Neural cell (in vitro differentiated cells): ENCODE measurements around the gene SPNS1. TPM values are rescaled to one million over a fixed set of nuclear protein-coding genes. Genes with fewer than 3 reads are reported as not detected.
"Not testable (repeated sequence)": the region's sequence is repeated elsewhere in the genome, so short reads cannot be mapped to it uniquely, and the experiment has no call there.

Source experiments
- H2AFZ ChIP-seq: fragments of 200-600, 300-800 bp; sonication (generic), shearing (Covaris generic); 2 replicates; pipeline ENCODE4 v1.6.0; 2014; ENCODE audit warnings: low read depth, mild to moderate bottlenecking, antibody characterized with exemption, low read length, moderate library complexity
- H3F3A ChIP-seq: fragments of 200-600 bp; shearing (Covaris generic); 2 replicates; pipeline ENCODE4 v1.6.1; 2016; ENCODE audit warnings: mild to moderate bottlenecking, moderate library complexity, mixed read lengths, antibody characterized with exemption, low read length; ENCODE audit not compliant: insufficient read depth, poor library complexity, severe bottlenecking
- H3K27ac ChIP-seq: fragments of 200-600, 300-800 bp; sonication (generic), shearing (Covaris generic); 2 replicates; pipeline ENCODE4 v1.5.1; 2014; ENCODE audit warnings: mild to moderate bottlenecking, low read length, moderate library complexity
- H3K27me3 ChIP-seq: fragments of 300-800, 200-600 bp; sonication (generic), shearing (Covaris generic); 2 replicates; pipeline ENCODE4 v1.6.0; 2014; ENCODE audit warnings: mild to moderate bottlenecking, low read depth, low read length, moderate library complexity; ENCODE audit not compliant: insufficient read depth
- H3K36me3 ChIP-seq: fragments of 300-800, 200-600 bp; sonication (generic), shearing (Covaris generic); 2 replicates; pipeline ENCODE4 v1.5.1; 2014; ENCODE audit warnings: mild to moderate bottlenecking, antibody characterized with exemption, low read length, moderate library complexity; ENCODE audit not compliant: insufficient read depth
- H3K4me2 ChIP-seq: fragments of 300-800, 200-600 bp; sonication (generic), shearing (Covaris generic); 2 replicates; pipeline ENCODE4 v1.6.0; 2014; ENCODE audit warnings: mild to moderate bottlenecking, low read length
- H3K4me3 ChIP-seq: fragments of 300-800, 200-600 bp; sonication (generic), shearing (Covaris generic); 2 replicates; pipeline ENCODE4 v1.5.1; 2014; ENCODE audit warnings: mild to moderate bottlenecking, low read length, moderate library complexity
- H3K79me2 ChIP-seq: fragments of 200-600 bp; shearing (Covaris generic); replicated peaks from 2 replicates; pipeline ENCODE4 v1.6.0; 2014; ENCODE audit warnings: mild to moderate bottlenecking, low read length, moderate library complexity; ENCODE audit not compliant: insufficient read depth
- H3K9ac ChIP-seq: fragments of 300-800, 200-600 bp; sonication (generic), shearing (Covaris generic); 2 replicates; pipeline ENCODE4 v1.6.1; 2016; ENCODE audit warnings: mild to moderate bottlenecking, low read length, mixed read lengths
- H3K9me2 ChIP-seq: fragments of 200-600 bp; shearing (Covaris generic); 2 replicates; pipeline ENCODE4 v1.6.1; 2016; ENCODE audit warnings: mild to moderate bottlenecking, low read length, mixed read lengths; ENCODE audit not compliant: insufficient read depth
- H3K9me3 ChIP-seq: fragments of 200-600, 300-800 bp; sonication (generic), shearing (Covaris generic); 2 replicates; pipeline ENCODE4 v1.6.1; 2016; ENCODE audit warnings: mild to moderate bottlenecking, mixed run types, low read length, moderate library complexity, mixed read lengths
- H4K20me1 ChIP-seq: fragments of 200-600 bp; shearing (Covaris generic); 2 replicates; pipeline ENCODE4 v1.6.1; 2016; ENCODE audit warnings: mild to moderate bottlenecking, mixed run types; ENCODE audit not compliant: insufficient read depth
- CTCF ChIP-seq: fragments of 450-650 bp; IDR thresholded peaks from 2 replicates; pipeline ENCODE4 v1.5.1; 2014; ENCODE audit warnings: antibody characterized with exemption, mild to moderate bottlenecking, moderate library complexity; ENCODE audit not compliant: poor library complexity, severe bottlenecking
- EP300 ChIP-seq: fragments of 450-650 bp; conservative IDR thresholded peaks from 2 replicates; pipeline ENCODE4 v1.6.1; 2014; ENCODE audit warnings: antibody characterized with exemption, mild to moderate bottlenecking, moderate library complexity; ENCODE audit not compliant: poor library complexity, severe bottlenecking
- EZH2 ChIP-seq: fragments of 200-600, 300-800 bp; shearing (Covaris generic), sonication (generic); IDR thresholded peaks from 2 replicates; pipeline ENCODE4 v1.6.1; 2014; ENCODE audit warnings: antibody characterized with exemption, low read length, borderline replicate concordance, mild to moderate bottlenecking; ENCODE audit not compliant: insufficient read depth, poor library complexity, severe bottlenecking
- MXI1 ChIP-seq: fragments of 450-650 bp; conservative IDR thresholded peaks from 2 replicates; pipeline ENCODE4 v1.6.1; 2014; ENCODE audit warnings: antibody characterized with exemption, mild to moderate bottlenecking; ENCODE audit not compliant: poor library complexity, severe bottlenecking
- POLR2AphosphoS5 ChIP-seq: IDR thresholded peaks from 2 replicates; pipeline ENCODE4 v1.6.1; 2012
- RAD21 ChIP-seq: fragments of 450-650 bp; conservative IDR thresholded peaks from 2 replicates; pipeline ENCODE4 v1.6.1; 2014; ENCODE audit warnings: antibody characterized with exemption, mild to moderate bottlenecking, moderate library complexity
- REST ChIP-seq: IDR thresholded peaks from 2 replicates; pipeline ENCODE4 v1.6.1; 2012; ENCODE audit warnings: borderline replicate concordance
- SMC3 ChIP-seq: fragments of 450-650 bp; conservative IDR thresholded peaks from 2 replicates; pipeline ENCODE4 v1.6.1; 2014; ENCODE audit warnings: antibody characterized with exemption, mild to moderate bottlenecking, moderate library complexity; ENCODE audit not compliant: poor library complexity
- TAF1 ChIP-seq: IDR thresholded peaks from 2 replicates; pipeline ENCODE4 v1.6.1; 2012; ENCODE audit warnings: low read depth
- polyA plus RNA-seq: library from polyadenylated mRNA; depleted of rRNA; stranded (reverse); fragments of >200 nt; gene quantifications from 2 replicates; pipeline ENCODE4 v1.2.3, GENCODE V29; 2014

The SPNS1 gene
- polyA plus RNA-seq, 1 donor from 2014 or later, result 41.6 TPM

DNA sequence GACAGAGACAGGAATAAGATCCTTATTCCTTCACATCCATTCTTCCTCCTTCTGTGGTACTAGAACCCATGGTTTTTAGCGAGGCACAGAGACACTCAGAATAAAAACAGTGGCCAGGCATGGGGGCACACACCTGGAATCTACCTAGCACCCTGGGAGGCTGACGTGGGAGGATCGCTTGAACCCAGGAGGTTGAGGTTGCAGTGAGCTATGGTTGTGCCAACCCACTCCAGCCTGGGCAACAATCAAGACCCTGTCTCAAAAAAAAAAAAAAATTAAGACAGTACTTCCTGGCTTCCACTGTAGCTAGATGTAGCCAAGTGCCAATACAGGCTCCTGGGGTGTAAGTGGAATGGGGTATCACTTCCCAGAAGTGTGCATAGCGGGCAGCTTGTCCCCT, 7.4 kb upstream of the SPNS1 start:
- Histone ChIP-seq H3K4me2 (no peak overlapping the region), H3K79me2 (no peaks in the 10 kb centered on the region), H3K36me3 (no peaks in the 10 kb centered on the region), H3F3A (no peaks in the 10 kb centered on the region), H3K4me3 (no peak overlapping the region), H2AFZ (no peak overlapping the region), H3K27me3 (no peaks in the 10 kb centered on the region), H3K9me2 (no peaks in the 10 kb centered on the region), H3K27ac (no peak overlapping the region), H4K20me1 (no peaks in the 10 kb centered on the region), H3K9me3 (no peaks in the 10 kb centered on the region), H3K9ac (no peak overlapping the region)
- TF ChIP-seq POLR2AphosphoS5 (no peak), EZH2 (no peak), RAD21 (no peak), REST (no peak)

DNA sequence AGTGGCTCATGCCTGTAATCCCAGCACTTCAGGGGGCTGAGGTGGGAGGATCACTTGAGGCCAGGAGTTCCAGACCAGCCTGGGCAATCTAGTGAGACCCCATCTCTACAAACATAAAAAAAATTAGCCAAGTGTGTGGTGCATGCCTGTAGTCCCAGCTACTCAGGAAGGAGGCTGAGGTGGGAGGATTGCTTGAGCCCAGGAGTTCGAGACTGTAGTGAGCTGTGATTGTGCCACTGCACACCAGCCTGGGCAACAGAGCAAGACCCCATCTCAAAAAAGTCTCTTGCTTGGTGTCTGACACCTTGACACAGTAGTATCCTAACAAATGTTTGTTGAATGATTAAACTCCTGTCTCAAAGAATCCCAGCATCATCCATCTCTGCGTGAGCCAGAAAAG, 4.9 kb upstream of the SPNS1 start:
- not testable (repeated sequence) for H3K79me2 ChIP-seq, H3K4me2 ChIP-seq, H3K9me2 ChIP-seq, H3K4me3 ChIP-seq, H3K9ac ChIP-seq, H3K27ac ChIP-seq, H4K20me1 ChIP-seq, H3K27me3 ChIP-seq, H2AFZ ChIP-seq, H3F3A ChIP-seq, H3K9me3 ChIP-seq, H3K36me3 ChIP-seq

GRCh38 chr16:28974007-28974436, 556 bp upstream of the SPNS1 start:
- Histone ChIP-seq H2AFZ (peak overlapping the region; percentile 91), H3K27me3 (no peaks in the 10 kb centered on the region), H3K9me3 (no peaks in the 10 kb centered on the region), H3K36me3 (no peaks in the 10 kb centered on the region), H3K9ac (peak overlapping the region; percentile 79), H3K4me2 (peak overlapping the region; percentile 50), H3K27ac (peak overlapping the region; percentile 85), H3K79me2 (peaks cover 10% of the 10 kb centered on the region), H3K9me2 (no peaks in the 10 kb centered on the region), H3K4me3 (peak overlapping the region; percentile 80), H4K20me1 (no peaks in the 10 kb centered on the region), H3F3A (no peaks in the 10 kb centered on the region)
- TF ChIP-seq TAF1 (no peak), POLR2AphosphoS5 (no peak), CTCF (peak; percentile 92), MXI1 (no peak), RAD21 (peak; percentile 78), REST (peak; percentile 74), SMC3 (peak; percentile 89), EP300 (no peak), EZH2 (no peak)
